SK-N-SH (cell line): ENCODE data around the gene CX3CL1. TPM values are rescaled to one million over a fixed set of nuclear protein-coding genes. Genes with fewer than 3 reads are reported as not detected.

Experiments
- CTCF ChIA-PET: fragments of 300-600, 350-600 bp; formaldehyde crosslinking; extraction: SDS; loops from one replicate; lab custom pipeline; 2021; lab: Yijun Ruan, JAX
- POLR2A ChIA-PET: fragments of 350-600 bp; sonication (Branson Sonifier 250); formaldehyde crosslinking; extraction: SDS; loops from one replicate; lab custom pipeline; 2020; ENCODE audit warnings: antibody characterized with exemption, inconsistent platforms; lab: Yijun Ruan, JAX
- DNase-seq: peaks from one replicate; pipeline ENCODE4 v3.0.0; 2012
- H2AFZ ChIP-seq: fragments of 200-600 bp; sonication (generic); 2 replicates; pipeline ENCODE4 v1.8.1; 2016; ENCODE audit warnings: antibody characterized with exemption, mild to moderate bottlenecking, low read depth
- H3F3A ChIP-seq: fragments of 200-600 bp; sonication (generic); replicated peaks from 2 replicates; pipeline ENCODE3; 2016; ENCODE audit warnings: antibody characterized with exemption, mild to moderate bottlenecking; ENCODE audit not compliant: insufficient read depth
- H3K27ac ChIP-seq, 2 experiments: fragments of 200-500 bp in 1 of 2; fragments of 200-600 bp in 1 of 2; sonication (Bioruptor generic) in 1 of 2; sonication (generic), shearing (Covaris generic) in 1 of 2; 2 replicates each; pipeline versions ENCODE4 v1.5.1 to v1.6.1; 2014 to 2016; ENCODE audit warnings: low read depth in 2 of 2, inconsistent platforms in 1 of 2, low read length in 1 of 2, mild to moderate bottlenecking in 1 of 2, mixed read lengths in 1 of 2
- H3K27me3 ChIP-seq: fragments of 200-600 bp; sonication (generic), shearing (Covaris generic); 2 replicates; pipeline ENCODE4 v1.6.1; 2016; ENCODE audit warnings: mixed run types; ENCODE audit not compliant: insufficient read depth
- H3K36me3 ChIP-seq, 2 experiments: fragments of 200-500 bp in 1 of 2; fragments of 200-600 bp in 1 of 2; sonication (Bioruptor generic) in 1 of 2; sonication (generic) in 1 of 2; replicated peaks in 1 of 2; 2 replicates each; pipeline versions ENCODE3 to v1.5.1; 2014 to 2016; ENCODE audit warnings: low read length in 1 of 2, mild to moderate bottlenecking in 1 of 2; ENCODE audit not compliant: insufficient read depth in 2 of 2, control insufficient read depth in 1 of 2
- H3K4me1 ChIP-seq, 2 experiments: fragments of 200-500 bp in 1 of 2; fragments of 200-600 bp in 1 of 2; sonication (Bioruptor generic) in 1 of 2; sonication (generic), shearing (Covaris generic) in 1 of 2; 2 replicates each; pipeline versions ENCODE4 v1.5.1 to v1.6.1; 2014 to 2016; ENCODE audit warnings: low read depth in 1 of 2, low read length in 1 of 2, mixed run types in 1 of 2; ENCODE audit not compliant: insufficient read depth in 2 of 2, control insufficient read depth in 1 of 2
- H3K4me2 ChIP-seq: fragments of 200-600 bp; sonication (generic), shearing (Covaris generic); 2 replicates; pipeline ENCODE4 v1.6.1; 2017; ENCODE audit warnings: mixed run types
- H3K4me3 ChIP-seq, 2 experiments: fragments of 200-500 bp in 1 of 2; fragments of 200-600 bp in 1 of 2; sonication (Bioruptor generic) in 1 of 2; sonication (generic), shearing (Covaris generic) in 1 of 2; 2 replicates each; pipeline versions ENCODE4 v1.5.1 to v1.8.1; 2014 to 2016; ENCODE audit warnings: low read depth in 2 of 2, inconsistent platforms in 1 of 2, low read length in 1 of 2, mild to moderate bottlenecking in 1 of 2, mixed read lengths in 1 of 2, moderate library complexity in 1 of 2
- H3K79me2 ChIP-seq: fragments of 200-600 bp; sonication (generic); 2 replicates; pipeline ENCODE4 v1.8.1; 2017; ENCODE audit warnings: mild to moderate bottlenecking; ENCODE audit not compliant: insufficient read depth
- H3K9ac ChIP-seq: fragments of 200-600 bp; sonication (generic); 2 replicates; pipeline ENCODE4 v1.6.1; 2017; ENCODE audit warnings: mixed run types
- H3K9me2 ChIP-seq: fragments of 200-600 bp; sonication (generic); 2 replicates; pipeline ENCODE4 v1.6.1; 2017; ENCODE audit warnings: mixed run types
- H3K9me3 ChIP-seq: fragments of 200-600 bp; sonication (generic); 2 replicates; pipeline ENCODE4 v1.6.1; 2017; ENCODE audit warnings: mixed run types, mild to moderate bottlenecking, moderate library complexity
- H4K20me1 ChIP-seq: fragments of 200-600 bp; sonication (generic); 2 replicates; pipeline ENCODE4 v1.6.1; 2017; ENCODE audit warnings: mild to moderate bottlenecking, mixed run types; ENCODE audit not compliant: insufficient read depth
- CHD2 ChIP-seq: fragments of 150-350 bp; IDR thresholded peaks from 2 replicates; pipeline ENCODE4 v1.6.1; 2018; ENCODE audit warnings: low read length; ENCODE audit not compliant: partially characterized antibody
- EP300 ChIP-seq, 2 experiments: IDR thresholded peaks; 2 replicates each; pipeline versions ENCODE4 v1.4.0 to v1.6.1; 2012; ENCODE audit warnings: borderline replicate concordance in 1 of 2, low read depth in 1 of 2, low read length in 1 of 2
- FOXM1 ChIP-seq: IDR thresholded peaks from 2 replicates; pipeline ENCODE4 v1.4.0; 2012; ENCODE audit warnings: low read depth, mild to moderate bottlenecking
- GABPA ChIP-seq: IDR thresholded peaks from 2 replicates; pipeline ENCODE4 v1.4.0; 2012; ENCODE audit warnings: low read depth, mild to moderate bottlenecking
- GATA2 ChIP-seq: sonication (generic); formaldehyde crosslinking; IDR thresholded peaks from 2 replicates; pipeline ENCODE4 v1.5.0; 2020; ENCODE audit warnings: mild to moderate bottlenecking, missing genetic modification reagents
- MAX ChIP-seq: IDR thresholded peaks from 2 replicates; pipeline ENCODE4 v1.4.0; 2012; ENCODE audit warnings: low read depth
- RAD21 ChIP-seq: IDR thresholded peaks from 2 replicates; pipeline ENCODE4 v1.6.1; 2012; ENCODE audit warnings: mild to moderate bottlenecking, low read length
- REST ChIP-seq: IDR thresholded peaks from 2 replicates; pipeline ENCODE4 v1.6.1; 2012; ENCODE audit warnings: mild to moderate bottlenecking, low read depth, low read length, moderate library complexity
- RFX5 ChIP-seq: IDR thresholded peaks from 2 replicates; pipeline ENCODE4 v1.6.1; 2012; ENCODE audit warnings: mild to moderate bottlenecking, improper control_type of control experiment, low read length
- RXRA ChIP-seq: IDR thresholded peaks from 2 replicates; pipeline ENCODE4 v1.4.0; 2012; ENCODE audit warnings: low read depth, mild to moderate bottlenecking, borderline replicate concordance
- SIN3A ChIP-seq: IDR thresholded peaks from 2 replicates; pipeline ENCODE4 v1.6.1; 2012; ENCODE audit warnings: low read depth, mild to moderate bottlenecking, low read length, moderate library complexity, borderline replicate concordance
- TAF1 ChIP-seq: IDR thresholded peaks from 2 replicates; pipeline ENCODE4 v1.6.1; 2012; ENCODE audit warnings: low read depth, mild to moderate bottlenecking, low read length, moderate library complexity, borderline replicate concordance
- TCF12 ChIP-seq: IDR thresholded peaks from 2 replicates; pipeline ENCODE4 v1.4.0; 2012
- TEAD4 ChIP-seq: IDR thresholded peaks from 2 replicates; pipeline ENCODE4 v1.4.0; 2012; ENCODE audit warnings: mild to moderate bottlenecking, borderline replicate concordance; ENCODE audit not compliant: insufficient read depth
- USF1 ChIP-seq: IDR thresholded peaks from 2 replicates; pipeline ENCODE4 v1.4.0; 2012; ENCODE audit warnings: low read depth, borderline replicate concordance
- YY1 ChIP-seq: IDR thresholded peaks from 2 replicates; pipeline ENCODE4 v1.4.0; 2012; ENCODE audit warnings: low read depth, mild to moderate bottlenecking
- WGBS: methylation state at CpG from one replicate; pipeline ENCODE4 v1.1.6; 2017; ENCODE audit warnings: low lambda C conversion rate; 5-methylcytosine and 5-hydroxymethylcytosine counted together
- polyA plus RNA-seq, 3 experiments: library from polyadenylated mRNA; depleted of rRNA; stranded (reverse); fragments of >200 nt; gene quantifications; 2 replicates each; pipeline ENCODE4 v1.2.3, GENCODE V29; 2012
- TF ChIP-seq, protein P1 (sequence below): fragments of 150-350 bp; IDR thresholded peaks from 2 replicates; pipeline ENCODE4 v1.6.1; 2016; ENCODE audit warnings: mild to moderate bottlenecking, low read depth, low read length

Gene CX3CL1
- polyA plus RNA-seq, 1 of the 3 experiments (the other 2 are of a cell fraction), result 6.8 TPM

DNA sequence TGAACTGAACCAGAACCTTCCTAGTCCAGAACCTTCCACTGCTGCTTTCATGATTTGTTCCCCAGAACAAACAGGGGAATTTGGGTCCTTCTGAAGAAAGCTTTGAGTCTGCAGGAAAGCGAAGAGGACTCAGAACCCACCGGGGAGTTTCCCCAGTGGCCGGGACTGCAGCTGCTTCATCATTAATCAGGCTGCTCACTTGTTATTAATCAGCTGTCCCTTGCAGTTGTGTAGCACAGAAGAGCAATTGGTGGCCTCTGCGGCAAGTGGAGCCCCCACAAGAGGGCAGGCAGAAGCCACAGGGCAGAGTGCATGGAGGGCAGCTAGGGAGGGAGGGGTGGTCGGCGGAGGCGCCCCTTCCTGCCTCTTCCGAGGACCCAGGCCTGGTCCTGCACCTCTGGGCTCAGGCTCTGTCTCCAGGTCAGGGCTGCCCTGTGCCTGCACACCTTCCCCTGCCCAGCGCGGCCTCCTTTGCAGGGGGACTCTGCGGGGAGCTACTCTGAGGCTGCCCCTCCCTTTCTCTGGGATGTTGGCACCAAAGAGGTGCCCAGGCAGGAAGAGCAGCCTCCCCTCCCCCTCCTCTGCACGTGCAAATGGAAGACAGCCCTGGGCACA lies 39.2 kb downstream of the CX3CL1 start:
- Histone ChIP-seq H3F3A (no peaks in the 10 kb centered on the region), H2AFZ (no peak overlapping the region), H3K9me3 (no peaks in the 10 kb centered on the region), H3K79me2 (no peaks in the 10 kb centered on the region), H3K4me2 (no peak overlapping the region), H3K4me3 (no peak overlapping the region), H3K9me2 (no peaks in the 10 kb centered on the region), H3K27ac (no peak overlapping the region), H3K36me3 (no peaks in the 10 kb centered on the region), H3K9ac (no peak overlapping the region), H3K4me1 (peaks cover 0 to 25% of the 10 kb centered on the region in 2 experiments; a peak in 1 of 4 replicates), H4K20me1 (no peaks in the 10 kb centered on the region), H3K27me3 (no peaks in the 10 kb centered on the region)
- POLR2A ChIA-PET, result no interaction called here
- DNase-seq, result no peak
- WGBS, result 74% methylated on average over 9 of the region's 12 CpGs
- no peak for TF ChIP-seq GATA2 (CRISPR knock-in tag)
- no peak for TF ChIP-seq GABPA
- no peak for TF ChIP-seq FOXM1
- no peak for TF ChIP-seq MAX
- no peak for TF ChIP-seq USF1
- no peak for TF ChIP-seq RFX5
- TF ChIP-seq EP300 (IDR thresholded peaks at IDR 0.05; ENCODE audit: borderline replicate concordance in 1 of 2, low read depth in 1 of 2, low read length in 1 of 2), result no peak
- TF ChIP-seq CHD2, result no peak
- no peak for TF ChIP-seq YY1
- no peak for TF ChIP-seq RAD21
- TF ChIP-seq TEAD4, result no peak
- TF ChIP-seq SIN3A, result no peak
- CTCF ChIA-PET, result interaction anchor here (0.7 to 17.3 kb wide), 3 partner anchors 11 to 110 kb away, joined by 3 to 544 read pairs (median 6); no protein-coding TSS in a partner anchor

- Histone ChIP-seq H3F3A (peaks cover under 1% of the 10 kb centered on the region), H3K4me3 (no peak overlapping the region), H3K9me3 (no peaks in the 10 kb centered on the region), H3K9ac (no peak overlapping the region), H3K79me2 (no peaks in the 10 kb centered on the region), H4K20me1 (no peaks in the 10 kb centered on the region), H3K27me3 (no peaks in the 10 kb centered on the region), H2AFZ (no peak overlapping the region), H3K36me3 (no peaks in the 10 kb centered on the region), H3K4me1 (peaks cover 0 to 33% of the 10 kb centered on the region in 2 experiments; a peak in 1 of 4 replicates), H3K9me2 (no peaks in the 10 kb centered on the region), H3K27ac (no peak overlapping the region), H3K4me2 (no peak overlapping the region)
- POLR2A ChIA-PET, result interaction anchor here (0.6 kb wide), 1 partner anchor 9 kb away, joined by 3 read pairs; no protein-coding TSS in a partner anchor
- TF ChIP-seq REST (no peak), TCF12 (no peak), TAF1 (no peak), TEAD4 (no peak), CHD2 (no peak), RXRA (no peak)
- TF ChIP-seq, protein P1, sequence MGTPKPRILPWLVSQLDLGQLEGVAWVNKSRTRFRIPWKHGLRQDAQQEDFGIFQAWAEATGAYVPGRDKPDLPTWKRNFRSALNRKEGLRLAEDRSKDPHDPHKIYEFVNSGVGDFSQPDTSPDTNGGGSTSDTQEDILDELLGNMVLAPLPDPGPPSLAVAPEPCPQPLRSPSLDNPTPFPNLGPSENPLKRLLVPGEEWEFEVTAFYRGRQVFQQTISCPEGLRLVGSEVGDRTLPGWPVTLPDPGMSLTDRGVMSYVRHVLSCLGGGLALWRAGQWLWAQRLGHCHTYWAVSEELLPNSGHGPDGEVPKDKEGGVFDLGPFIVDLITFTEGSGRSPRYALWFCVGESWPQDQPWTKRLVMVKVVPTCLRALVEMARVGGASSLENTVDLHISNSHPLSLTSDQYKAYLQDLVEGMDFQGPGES, result no peak
- DNase-seq, result no peak
- 96% methylated on average over 4 of the region's 9 CpGs for WGBS
- CTCF ChIA-PET, result interaction anchor here (1.4 to 17.3 kb wide), 4 partner anchors 10 to 111 kb away, joined by 3 to 544 read pairs (median 5); no protein-coding TSS in a partner anchor
Measured at GRCh38 chr16:57412584-57412983, 40.3 kb downstream of the CX3CL1 start.
